Glutamatergic neuron (in vitro differentiated cells): ENCODE results near the gene AGER. TPM values are rescaled to one million over a fixed set of nuclear protein-coding genes. Genes with fewer than 3 reads are reported as not detected.

Experiments used
- DNase-seq: peaks from one replicate; pipeline ENCODE4 v3.0.0; 2022
- H3K27ac Mint-ChIP-seq: one replicate; pipeline ENCODE4 v1.8.0; 2020; ENCODE audit warnings: mild to moderate bottlenecking, mixed read lengths, inconsistent platforms; ENCODE audit not compliant: unreplicated experiment
- H3K27me3 Mint-ChIP-seq: one replicate; pipeline ENCODE4 v1.8.0; 2020; ENCODE audit warnings: mild to moderate bottlenecking, moderate library complexity, mixed read lengths, inconsistent platforms; ENCODE audit not compliant: unreplicated experiment
- H3K36me3 Mint-ChIP-seq: one replicate; pipeline ENCODE4 v1.8.0; 2020; ENCODE audit warnings: mild to moderate bottlenecking, mixed read lengths, inconsistent platforms; ENCODE audit not compliant: unreplicated experiment
- H3K4me1 Mint-ChIP-seq: one replicate; pipeline ENCODE4 v1.8.0; 2020; ENCODE audit warnings: mild to moderate bottlenecking, low read depth, mixed read lengths, inconsistent platforms; ENCODE audit not compliant: unreplicated experiment
- H3K4me3 Mint-ChIP-seq: one replicate; pipeline ENCODE4 v1.8.0; 2020; ENCODE audit warnings: mild to moderate bottlenecking, mixed read lengths, inconsistent platforms; ENCODE audit not compliant: unreplicated experiment
- H3K9me3 Mint-ChIP-seq: one replicate; pipeline ENCODE4 v1.8.0; 2020; ENCODE audit warnings: mild to moderate bottlenecking, moderate library complexity, mixed read lengths, inconsistent platforms; ENCODE audit not compliant: unreplicated experiment
- total RNA-seq: library from RNA; stranded (reverse); fragmentation: NEBNext Ultra II Directional; extraction: Animal tissue kit (Norgen Biotek cat#: 25700); gene quantifications from one replicate; pipeline ENCODE4 v1.2.1, GENCODE V29; 2021; ENCODE audit not compliant: unreplicated experiment
- TF ChIP-seq, protein P1 (sequence below): fragments of 200-600 bp; sonication (generic); IDR thresholded peaks from one replicate; pipeline ENCODE4 v1.5.0; 2021; ENCODE audit not compliant: partially characterized antibody, unreplicated experiment

The AGER gene
- total RNA-seq, 1 donor from 2014 or later, result 13.2 TPM

GRCh38 chr6:32222333-32223230 lies 38.5 kb upstream of the AGER start:
- no peak for DNase-seq
- H3K4me3 Mint-ChIP-seq, result no peak overlapping the region
- no peaks in the 10 kb centered on the region for H3K4me1 Mint-ChIP-seq
- H3K27me3 Mint-ChIP-seq, result peaks cover 4% of the 10 kb centered on the region
- peaks cover under 1% of the 10 kb centered on the region for H3K36me3 Mint-ChIP-seq
- TF ChIP-seq, protein P1, sequence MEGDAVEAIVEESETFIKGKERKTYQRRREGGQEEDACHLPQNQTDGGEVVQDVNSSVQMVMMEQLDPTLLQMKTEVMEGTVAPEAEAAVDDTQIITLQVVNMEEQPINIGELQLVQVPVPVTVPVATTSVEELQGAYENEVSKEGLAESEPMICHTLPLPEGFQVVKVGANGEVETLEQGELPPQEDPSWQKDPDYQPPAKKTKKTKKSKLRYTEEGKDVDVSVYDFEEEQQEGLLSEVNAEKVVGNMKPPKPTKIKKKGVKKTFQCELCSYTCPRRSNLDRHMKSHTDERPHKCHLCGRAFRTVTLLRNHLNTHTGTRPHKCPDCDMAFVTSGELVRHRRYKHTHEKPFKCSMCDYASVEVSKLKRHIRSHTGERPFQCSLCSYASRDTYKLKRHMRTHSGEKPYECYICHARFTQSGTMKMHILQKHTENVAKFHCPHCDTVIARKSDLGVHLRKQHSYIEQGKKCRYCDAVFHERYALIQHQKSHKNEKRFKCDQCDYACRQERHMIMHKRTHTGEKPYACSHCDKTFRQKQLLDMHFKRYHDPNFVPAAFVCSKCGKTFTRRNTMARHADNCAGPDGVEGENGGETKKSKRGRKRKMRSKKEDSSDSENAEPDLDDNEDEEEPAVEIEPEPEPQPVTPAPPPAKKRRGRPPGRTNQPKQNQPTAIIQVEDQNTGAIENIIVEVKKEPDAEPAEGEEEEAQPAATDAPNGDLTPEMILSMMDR, result no peak
- H3K27ac Mint-ChIP-seq, result no peak overlapping the region
- peaks cover 4% of the 10 kb centered on the region for H3K9me3 Mint-ChIP-seq

- Mint-ChIP-seq H3K27me3 (peaks cover 6% of the 10 kb centered on the region), H3K36me3 (peaks cover 3% of the 10 kb centered on the region), H3K9me3 (peaks cover 4% of the 10 kb centered on the region), H3K4me3 (no peak overlapping the region), H3K4me1 (no peaks in the 10 kb centered on the region), H3K27ac (no peak overlapping the region)
- DNase-seq, result no peak
- TF ChIP-seq, protein P1, result no peak
Measured at GRCh38 chr6:32220021-32220420, 36.0 kb upstream of the AGER start.

- Mint-ChIP-seq H3K27me3 (peaks cover 4% of the 10 kb centered on the region), H3K36me3 (peaks cover 3% of the 10 kb centered on the region), H3K4me3 (no peak overlapping the region)
Measured at GRCh38 chr6:32218167-32218566, 34.1 kb upstream of the AGER start.

GRCh38 chr6:32216998-32217397 lies 32.9 kb upstream of the AGER start:
- Mint-ChIP-seq H3K4me1 (no peaks in the 10 kb centered on the region), H3K27me3 (peaks cover 5% of the 10 kb centered on the region), H3K27ac (no peak overlapping the region)

More at GRCh38 chr6:32218167-32218566, 34.1 kb upstream of the AGER start:
- Mint-ChIP-seq H3K4me1 (no peaks in the 10 kb centered on the region), H3K27ac (no peak overlapping the region), H3K9me3 (peaks cover 2% of the 10 kb centered on the region)
- DNase-seq, result no peak
- TF ChIP-seq, protein P1, result no peak

More at GRCh38 chr6:32216998-32217397, 32.9 kb upstream of the AGER start:
- DNase-seq, result no peak
- TF ChIP-seq, protein P1, result no peak
- Mint-ChIP-seq H3K4me3 (no peak overlapping the region), H3K9me3 (peaks cover 2% of the 10 kb centered on the region), H3K36me3 (peaks cover 3% of the 10 kb centered on the region)
